GM19025 (cell line): ENCODE results near the gene LUZP4.
"Not testable (repeated sequence)": the region's sequence is repeated elsewhere in the genome, so short reads cannot be mapped to it uniquely, and the experiment has no call there.

Experiments
- ATAC-seq: cut with Tn5 transposase; IDR thresholded peaks from one replicate; pipeline ENCODE4 v1.9.1; 2021; ENCODE audit warnings: mild to moderate bottlenecking, low read depth, moderate library complexity; ENCODE audit not compliant: unreplicated experiment

LUZP4 gene, protein sequence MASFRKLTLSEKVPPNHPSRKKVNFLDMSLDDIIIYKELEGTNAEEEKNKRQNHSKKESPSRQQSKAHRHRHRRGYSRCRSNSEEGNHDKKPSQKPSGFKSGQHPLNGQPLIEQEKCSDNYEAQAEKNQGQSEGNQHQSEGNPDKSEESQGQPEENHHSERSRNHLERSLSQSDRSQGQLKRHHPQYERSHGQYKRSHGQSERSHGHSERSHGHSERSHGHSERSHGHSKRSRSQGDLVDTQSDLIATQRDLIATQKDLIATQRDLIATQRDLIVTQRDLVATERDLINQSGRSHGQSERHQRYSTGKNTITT

DNA sequence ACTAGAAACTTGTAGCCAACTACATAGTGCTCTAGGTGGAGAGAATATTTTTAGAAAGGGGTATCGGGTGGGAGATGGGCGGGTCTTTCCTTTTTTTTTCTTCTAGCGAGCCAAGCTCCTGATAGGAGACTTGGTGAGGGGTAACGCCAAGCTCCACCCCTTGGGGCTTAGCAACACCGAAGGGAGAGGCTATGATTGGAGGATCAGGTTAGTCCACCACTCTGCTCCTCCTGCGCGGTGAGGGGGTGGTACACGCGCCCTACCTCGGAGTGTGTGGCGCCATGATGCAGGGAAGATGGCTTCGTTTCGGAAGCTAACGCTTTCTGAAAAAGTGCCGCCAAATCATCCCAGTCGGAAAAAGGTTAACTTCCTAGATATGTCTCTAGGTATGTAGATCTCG is at the start of gene LUZP4:
Gene LUZP4 (plus strand): TSS at position 251 of the 400 bp plus-strand sequence. CDS start 45 bp downstream, at position 296.
- ATAC-seq = no peak

GRCh38 chrX:115251458-115252233 is 37.9 kb upstream of the LUZP4 start:
- no peak for ATAC-seq

GRCh38 chrX:115255003-115255402 is 34.5 kb upstream of the LUZP4 start:
- ATAC-seq = no peak

GRCh38 chrX:115257711-115258110 is 31.8 kb upstream of the LUZP4 start:
- ATAC-seq = no peak

DNA sequence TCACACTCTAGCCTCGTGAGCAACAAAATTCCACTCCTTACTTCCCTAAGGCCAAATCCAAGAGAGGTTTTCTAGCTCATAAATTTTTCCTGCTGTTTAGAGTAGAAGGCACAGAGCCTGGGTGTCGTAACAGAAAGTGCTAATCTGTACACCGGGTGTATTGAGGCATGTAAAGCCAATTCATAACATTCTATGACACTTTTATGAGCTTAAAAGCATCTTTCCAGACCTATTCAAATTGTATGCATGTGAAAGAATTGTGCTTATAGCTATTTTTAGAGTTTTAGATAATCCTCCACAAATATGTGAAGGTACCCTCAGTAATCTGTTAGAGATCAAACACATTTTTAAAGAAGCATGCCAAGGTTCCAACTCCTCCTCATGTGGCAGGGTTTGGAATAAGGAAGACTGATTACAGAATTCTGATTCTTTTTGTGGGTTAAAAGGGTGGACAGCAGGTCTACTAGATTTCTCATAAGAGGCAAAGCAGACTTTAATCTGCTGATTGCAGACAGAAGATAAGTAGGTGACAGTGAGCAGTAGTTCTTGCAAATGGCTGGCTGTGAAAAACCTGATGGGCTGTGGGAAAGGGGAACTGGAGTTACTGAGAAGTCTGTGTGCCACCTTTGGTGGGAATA is 30.2 kb upstream of the LUZP4 start:
- ATAC-seq = no peak

DNA sequence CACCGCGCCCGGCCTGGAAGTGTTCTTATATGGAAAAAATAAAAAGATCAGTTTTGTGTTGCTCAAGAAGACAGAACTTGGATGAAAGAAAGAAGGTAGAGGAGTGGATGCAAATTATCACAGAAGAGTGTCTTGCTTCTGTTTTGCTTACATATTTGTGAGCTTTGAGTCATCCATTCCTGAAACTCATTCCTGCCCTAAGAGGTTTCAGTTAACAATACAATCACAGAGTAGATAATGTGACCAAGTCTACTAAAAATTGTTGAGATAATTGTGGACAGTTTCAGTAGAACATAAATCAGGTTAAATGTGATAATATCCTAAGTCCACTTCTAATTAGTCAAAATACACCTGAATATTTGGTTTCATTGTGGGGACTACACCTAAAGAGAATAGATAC is 29.2 kb upstream of the LUZP4 start:
- ATAC-seq = no peak

GRCh38 chrX:115261148-115261547 is 28.4 kb upstream of the LUZP4 start:
- ATAC-seq = no peak

DNA sequence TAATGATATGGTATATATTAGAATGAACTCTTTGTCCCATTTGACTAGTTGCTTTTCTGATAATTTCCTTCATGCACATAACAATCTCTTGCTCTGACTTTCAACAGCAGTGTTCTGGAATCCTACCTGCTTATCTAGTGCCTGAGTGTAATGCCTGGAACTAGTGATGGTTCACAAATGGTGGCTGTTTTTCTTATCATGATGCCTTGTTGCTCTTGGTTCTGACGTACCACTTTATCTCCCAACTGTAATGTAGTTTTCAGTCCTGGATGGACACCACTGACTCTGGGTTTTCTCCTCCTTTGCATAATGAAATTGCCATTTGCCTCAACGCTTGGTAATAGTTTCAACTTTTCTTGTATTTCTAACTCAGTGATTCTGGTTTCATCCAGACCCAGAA is 25.5 kb upstream of the LUZP4 start:
- no peak for ATAC-seq

- no peak for ATAC-seq
Measured at GRCh38 chrX:115266300-115266699, 23.2 kb upstream of the LUZP4 start.

GRCh38 chrX:115268421-115268820 is 21.1 kb upstream of the LUZP4 start:
- ATAC-seq = no peak

- ATAC-seq = no peak
Measured at GRCh38 chrX:115269051-115269683, 20.3 kb upstream of the LUZP4 start.

GRCh38 chrX:115284877-115285276 is 4.6 kb upstream of the LUZP4 start:
- ATAC-seq = no peak

DNA sequence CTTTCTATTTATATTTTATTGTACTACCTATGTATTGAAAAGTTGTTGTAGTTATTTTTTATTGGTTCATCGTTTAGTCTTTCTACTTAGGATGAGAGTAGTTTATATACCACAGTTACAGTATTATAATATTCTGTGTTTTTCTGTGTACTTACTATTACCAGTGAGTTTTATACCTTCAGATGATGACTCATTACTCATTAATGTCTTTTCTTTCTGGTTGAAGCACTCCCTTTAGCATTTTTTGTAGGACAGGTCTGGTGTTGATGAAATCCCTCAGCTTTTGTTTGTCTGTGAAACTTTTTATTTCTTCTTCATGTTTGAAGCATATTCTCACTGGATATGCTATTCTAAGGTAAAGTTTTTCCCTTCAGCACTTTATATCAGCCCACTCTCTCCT is 7.7 kb downstream of the LUZP4 start:
- ATAC-seq = no peak

DNA sequence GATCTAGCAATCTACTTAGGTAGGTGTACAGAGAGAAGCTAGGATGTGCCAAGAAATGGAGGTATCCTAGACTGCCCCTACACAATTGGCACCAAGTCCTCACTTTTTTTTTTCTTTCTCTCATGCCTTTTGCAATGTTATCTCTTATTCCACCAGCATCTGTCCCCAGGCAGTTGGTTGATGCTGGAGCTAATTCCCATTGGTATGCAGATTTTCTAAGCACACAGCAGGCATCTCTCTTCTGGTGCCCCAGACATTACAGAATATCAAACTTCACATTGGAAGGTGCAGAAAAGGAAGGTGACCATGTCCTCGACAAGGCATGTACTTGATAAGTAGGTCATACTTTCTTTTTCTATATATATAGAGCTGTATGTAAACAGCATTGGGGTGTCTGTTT is 21.6 kb downstream of the LUZP4 start:
- no peak for ATAC-seq

DNA sequence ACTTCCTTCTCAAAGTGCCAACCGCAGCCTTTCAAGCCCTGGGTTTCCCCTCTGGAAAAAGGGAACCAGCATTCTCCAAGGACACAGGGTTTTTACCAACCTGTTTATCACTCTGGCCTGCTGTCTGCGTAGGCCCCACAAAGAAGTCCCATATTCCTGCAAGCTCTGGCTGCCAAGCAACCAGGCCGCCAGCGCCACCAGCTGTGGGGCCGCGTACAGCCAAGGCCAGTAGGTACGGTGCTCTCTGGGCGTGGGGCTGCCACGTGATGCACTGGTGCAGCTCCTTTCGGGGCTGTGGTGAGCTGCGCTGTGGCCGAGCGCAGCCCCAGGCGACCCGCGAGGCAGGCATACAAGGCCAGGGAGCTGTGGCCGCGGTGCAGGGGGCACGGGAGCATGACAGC is 22.1 kb downstream of the LUZP4 start:
- no peak for ATAC-seq

DNA sequence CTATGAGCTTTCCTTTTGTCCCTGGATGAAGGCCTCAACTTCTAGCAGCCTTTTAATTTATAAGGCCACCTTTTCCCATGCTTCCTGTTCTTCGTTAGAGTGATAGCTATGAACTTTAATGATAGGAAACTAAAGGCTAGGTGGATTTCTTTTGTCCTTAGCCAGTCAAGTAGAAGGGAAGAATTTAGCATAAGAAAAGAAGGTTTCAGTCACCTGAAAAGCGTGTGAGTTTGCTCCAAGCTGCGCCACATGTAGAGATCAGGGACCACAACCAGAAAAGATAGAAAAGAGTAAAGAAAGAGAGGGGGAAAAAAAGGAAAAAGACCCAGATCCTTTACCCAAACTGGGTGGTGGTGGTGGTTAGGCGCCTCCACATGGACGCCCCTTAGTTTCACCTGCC is 28.6 kb downstream of the LUZP4 start:
- ATAC-seq = no peak

GRCh38 chrX:115322375-115322774 is 32.9 kb downstream of the LUZP4 start:
- no peak for ATAC-seq

DNA sequence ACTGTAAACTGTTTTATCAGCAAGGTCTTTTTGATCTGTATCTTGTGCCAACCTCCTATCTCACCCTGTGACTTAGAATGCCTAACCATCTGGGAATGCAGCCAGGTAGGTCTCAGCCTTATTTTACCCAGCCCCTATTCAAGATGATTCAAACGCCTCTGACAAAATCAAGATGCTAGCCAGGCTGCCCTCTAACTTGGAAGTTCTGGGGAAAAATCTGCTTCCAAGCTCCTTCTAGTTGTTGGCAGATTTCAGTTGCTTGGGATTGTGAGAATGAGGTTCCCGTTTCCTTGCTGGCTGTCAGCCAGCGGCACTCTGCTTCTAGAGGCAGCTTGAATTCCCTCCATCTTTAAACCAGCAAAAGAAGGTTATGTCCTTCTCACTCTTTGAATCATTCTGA is 34.7 kb downstream of the LUZP4 start:
- no peak for ATAC-seq

DNA sequence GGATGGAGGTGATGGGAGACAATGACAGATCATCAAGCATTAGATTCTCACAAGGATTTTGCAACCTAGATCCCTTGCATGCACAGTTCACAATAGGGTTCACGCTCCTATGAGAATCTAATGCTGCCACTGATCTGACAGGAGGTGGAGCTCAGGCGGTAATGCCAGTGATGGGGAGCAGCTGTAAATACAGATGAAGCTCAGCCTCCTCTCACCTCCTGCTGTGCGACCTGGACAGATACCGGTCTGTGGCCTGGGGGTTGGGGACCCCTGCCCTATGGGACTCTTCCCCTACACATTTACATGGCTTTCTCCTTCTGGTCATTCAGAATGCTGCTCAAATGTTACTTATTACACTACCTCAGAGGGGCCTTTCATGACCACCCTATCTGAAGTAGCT is 39.8 kb downstream of the LUZP4 start:
- not testable (repeated sequence) for ATAC-seq

DNA sequence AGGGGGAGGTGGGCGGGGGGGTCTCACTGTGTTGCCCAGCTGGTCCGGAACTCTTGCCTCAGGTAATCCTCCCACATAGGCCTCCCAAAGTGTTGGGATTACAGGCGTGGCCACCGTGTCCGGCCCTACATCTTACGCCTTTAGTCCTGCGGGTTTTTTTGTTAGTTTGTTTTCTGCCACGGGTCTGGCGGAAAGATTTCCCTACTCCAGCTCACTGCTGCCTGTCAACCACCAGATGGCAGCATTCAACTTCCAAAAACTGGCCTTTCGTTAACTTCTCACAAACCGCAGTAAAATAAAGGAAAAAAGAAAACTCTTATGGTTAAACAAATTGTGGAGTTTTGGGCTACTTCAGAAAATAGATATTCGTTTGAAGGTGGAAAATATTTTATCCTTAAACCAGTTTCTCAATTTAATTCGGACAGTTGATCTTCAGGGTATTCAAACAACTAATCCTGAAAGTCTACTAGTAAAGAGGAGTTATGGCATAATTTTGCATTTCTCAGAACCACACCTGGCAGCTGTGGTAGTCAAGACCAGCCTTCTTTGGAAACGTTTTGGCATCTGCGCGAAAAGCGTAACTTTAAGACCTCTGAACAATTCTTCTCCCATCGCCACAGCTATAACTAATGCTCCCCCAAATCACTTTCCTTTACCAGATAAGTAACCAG is 41.1 kb downstream of the LUZP4 start:
- no peak for ATAC-seq

DNA sequence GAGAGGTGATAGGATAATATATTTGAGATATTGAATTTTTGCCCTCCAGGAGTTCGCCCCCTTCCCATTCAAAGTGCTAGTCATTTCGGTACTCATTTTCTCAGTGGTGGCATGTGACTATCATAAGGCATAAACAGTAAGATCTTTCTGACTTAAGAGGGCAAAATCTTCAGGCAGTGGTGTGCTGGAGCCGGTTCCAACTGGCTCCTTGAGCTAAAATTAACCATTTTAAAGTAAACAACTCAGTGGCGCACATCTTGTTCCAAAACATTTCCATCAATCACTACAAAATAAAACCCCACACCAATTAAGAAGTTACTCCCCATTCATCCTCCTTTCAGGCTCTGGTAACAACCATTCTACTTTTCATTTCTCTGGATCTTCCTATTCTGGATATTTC is 43.3 kb downstream of the LUZP4 start:
- ATAC-seq = no peak
